OCI-LY1 (cell line): Measurements from ENCODE around the gene CTXND2.
"Not testable (repeated sequence)": the region's sequence is repeated elsewhere in the genome, so short reads cannot be mapped to it uniquely, and the experiment has no call there.

Experiments
- H2AFZ ChIP-seq: fragments of 200-600 bp; sonication (generic), shearing (Covaris generic); 2 replicates; pipeline ENCODE4 v1.6.0; 2014; ENCODE audit warnings: antibody characterized with exemption, mild to moderate bottlenecking, low read length
- H3F3A ChIP-seq: fragments of 200-600 bp; sonication (generic), shearing (Covaris generic); 2 replicates; pipeline ENCODE4 v1.6.0; 2014; ENCODE audit warnings: mild to moderate bottlenecking, antibody characterized with exemption, low read length, moderate library complexity; ENCODE audit not compliant: insufficient read depth
- H3K27ac ChIP-seq: fragments of 200-600 bp; sonication (generic); 2 replicates; pipeline ENCODE4 v1.5.1; 2014; ENCODE audit warnings: low read length, mixed run types, mild to moderate bottlenecking, low read depth; ENCODE audit not compliant: poor library complexity, severe bottlenecking
- H3K27me3 ChIP-seq: fragments of 200-600 bp; sonication (generic); 2 replicates; pipeline ENCODE4 v1.6.0; 2014; ENCODE audit warnings: antibody characterized with exemption, mild to moderate bottlenecking, low read length, moderate library complexity; ENCODE audit not compliant: insufficient read depth
- H3K36me3 ChIP-seq: fragments of 200-600 bp; sonication (generic); 2 replicates; pipeline ENCODE4 v1.6.1; 2014; ENCODE audit warnings: mild to moderate bottlenecking, antibody characterized with exemption, low read length, moderate library complexity, mixed read lengths; ENCODE audit not compliant: insufficient read depth
- H3K4me1 ChIP-seq: fragments of 200-600 bp; sonication (generic); 2 replicates; pipeline ENCODE4 v1.5.1; 2014; ENCODE audit warnings: mild to moderate bottlenecking, low read length, moderate library complexity; ENCODE audit not compliant: insufficient read depth, severe bottlenecking
- H3K4me2 ChIP-seq: fragments of 200-600 bp; sonication (generic), shearing (Covaris generic); 2 replicates; pipeline ENCODE4 v1.6.1; 2014; ENCODE audit warnings: low read length
- H3K4me3 ChIP-seq: fragments of 200-600 bp; sonication (generic); 2 replicates; pipeline ENCODE4 v1.5.1; 2014; ENCODE audit warnings: low read length, low read depth, mild to moderate bottlenecking, mixed read lengths; ENCODE audit not compliant: poor library complexity, severe bottlenecking
- H3K79me2 ChIP-seq: fragments of 200-600 bp; shearing (Covaris generic); 2 replicates; pipeline ENCODE4 v1.6.1; 2016; ENCODE audit warnings: mixed run types, low read length, mixed read lengths; ENCODE audit not compliant: insufficient read depth
- H3K9ac ChIP-seq: fragments of 200-600 bp; sonication (generic), shearing (Covaris generic); 2 replicates; pipeline ENCODE4 v1.6.1; 2014; ENCODE audit warnings: mild to moderate bottlenecking, low read length, mixed read lengths
- H3K9me2 ChIP-seq: fragments of 200-600 bp; sonication (generic), shearing (Covaris generic); 2 replicates; pipeline ENCODE4 v1.6.1; 2014; ENCODE audit warnings: low read depth, mild to moderate bottlenecking, low read length, mixed read lengths
- H3K9me3 ChIP-seq: fragments of 200-600 bp; shearing (Covaris generic); 2 replicates; pipeline ENCODE4 v1.6.1; 2014; ENCODE audit warnings: low read length, mixed read lengths
- H4K20me1 ChIP-seq: fragments of 200-600 bp; sonication (generic), shearing (Covaris generic); 2 replicates; pipeline ENCODE4 v1.6.0; 2016; ENCODE audit warnings: mild to moderate bottlenecking, low read length; ENCODE audit not compliant: insufficient read depth
- EZH2 ChIP-seq: fragments of 200-600 bp; sonication (generic), shearing (Covaris generic); IDR thresholded peaks from 2 replicates; pipeline ENCODE4 v1.8.0; 2017; ENCODE audit warnings: borderline replicate concordance, mixed run types, mild to moderate bottlenecking, antibody characterized with exemption, low read length, moderate library complexity, mixed read lengths
- TF ChIP-seq, protein P1 (sequence below): fragments of 200-600 bp; sonication (generic), shearing (Covaris generic); IDR thresholded peaks from 2 replicates; pipeline ENCODE4 v1.5.1; 2017; ENCODE audit warnings: mild to moderate bottlenecking, antibody characterized with exemption, low read length, moderate library complexity, mixed read lengths

Gene CTXND2

DNA sequence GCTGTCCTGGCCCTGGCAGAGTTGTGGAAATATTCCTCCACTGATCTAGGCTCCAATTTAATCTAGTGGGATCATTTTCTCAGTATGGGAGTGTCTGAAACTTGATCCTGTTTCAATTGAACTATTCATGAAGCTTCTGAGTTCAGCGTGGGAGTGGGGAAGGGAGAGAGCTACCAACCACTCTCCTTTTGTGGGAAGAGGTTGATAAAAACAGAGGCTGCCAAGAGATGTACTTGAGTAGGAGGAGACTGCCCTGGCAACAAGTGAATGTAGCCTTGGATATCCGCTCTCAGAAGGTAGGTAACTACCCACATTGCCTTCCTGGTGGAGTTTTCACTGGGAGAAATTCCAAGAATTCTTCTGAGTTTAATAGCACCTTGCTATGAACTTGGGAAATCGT is at the start of gene CTXND2:
TSS of gene CTXND2 (plus strand) at position 119 of the 400 bp plus-strand sequence. CDS start 25,179 bp downstream, outside the sequence.
- Histone ChIP-seq H3K9me2 (no peaks in the 10 kb centered on the region), H4K20me1 (no peaks in the 10 kb centered on the region), H3K27me3 (no peaks in the 10 kb centered on the region), H3K4me2 (no peak within 1 kb of the TSS), H3K79me2 (no peaks in the 10 kb centered on the region), H3K9ac (no peak within 1 kb of the TSS), H3K9me3 (no peaks in the 10 kb centered on the region), H3K4me3 (no peak within 1 kb of the TSS), H3F3A (no peaks in the 10 kb centered on the region), H2AFZ (no peak within 1 kb of the TSS), H3K27ac (no peak within 1 kb of the TSS), H3K4me1 (peaks cover 5% of the 10 kb centered on the region), H3K36me3 (no peaks in the 10 kb centered on the region)
- TF ChIP-seq EZH2: no peak
- TF ChIP-seq, protein P1, sequence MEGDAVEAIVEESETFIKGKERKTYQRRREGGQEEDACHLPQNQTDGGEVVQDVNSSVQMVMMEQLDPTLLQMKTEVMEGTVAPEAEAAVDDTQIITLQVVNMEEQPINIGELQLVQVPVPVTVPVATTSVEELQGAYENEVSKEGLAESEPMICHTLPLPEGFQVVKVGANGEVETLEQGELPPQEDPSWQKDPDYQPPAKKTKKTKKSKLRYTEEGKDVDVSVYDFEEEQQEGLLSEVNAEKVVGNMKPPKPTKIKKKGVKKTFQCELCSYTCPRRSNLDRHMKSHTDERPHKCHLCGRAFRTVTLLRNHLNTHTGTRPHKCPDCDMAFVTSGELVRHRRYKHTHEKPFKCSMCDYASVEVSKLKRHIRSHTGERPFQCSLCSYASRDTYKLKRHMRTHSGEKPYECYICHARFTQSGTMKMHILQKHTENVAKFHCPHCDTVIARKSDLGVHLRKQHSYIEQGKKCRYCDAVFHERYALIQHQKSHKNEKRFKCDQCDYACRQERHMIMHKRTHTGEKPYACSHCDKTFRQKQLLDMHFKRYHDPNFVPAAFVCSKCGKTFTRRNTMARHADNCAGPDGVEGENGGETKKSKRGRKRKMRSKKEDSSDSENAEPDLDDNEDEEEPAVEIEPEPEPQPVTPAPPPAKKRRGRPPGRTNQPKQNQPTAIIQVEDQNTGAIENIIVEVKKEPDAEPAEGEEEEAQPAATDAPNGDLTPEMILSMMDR: no peak

DNA sequence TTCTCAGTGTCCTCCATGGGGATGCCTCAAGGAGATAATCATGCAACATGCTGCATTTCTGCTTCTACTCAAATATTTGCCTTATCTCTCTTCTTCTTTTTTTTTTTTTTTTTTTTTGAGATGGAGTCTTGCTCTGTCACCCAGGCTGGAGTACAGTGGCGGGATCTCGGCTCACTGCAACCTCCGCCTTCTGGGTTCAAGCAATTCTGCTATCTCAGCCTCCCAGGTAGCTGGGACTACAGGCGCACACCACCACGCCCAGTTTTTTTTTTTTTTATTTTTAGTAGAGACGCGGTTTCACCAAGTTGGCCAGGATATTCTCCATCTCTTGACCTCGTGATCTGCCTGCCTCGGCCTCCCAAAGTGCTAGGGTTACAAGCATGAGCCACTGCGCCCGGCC is 46.1 kb upstream of the CTXND2 start:
- not testable (repeated sequence) for H3K9ac ChIP-seq, H3K4me2 ChIP-seq, H4K20me1 ChIP-seq, H3K9me2 ChIP-seq, H2AFZ ChIP-seq, H3K27ac ChIP-seq, H3K4me1 ChIP-seq, H3K27me3 ChIP-seq, H3K79me2 ChIP-seq, H3K9me3 ChIP-seq, H3K4me3 ChIP-seq, H3F3A ChIP-seq
- peaks cover 23% of the 10 kb centered on the region; the same call in 1 of the 2 replicates for H3K36me3 ChIP-seq

DNA sequence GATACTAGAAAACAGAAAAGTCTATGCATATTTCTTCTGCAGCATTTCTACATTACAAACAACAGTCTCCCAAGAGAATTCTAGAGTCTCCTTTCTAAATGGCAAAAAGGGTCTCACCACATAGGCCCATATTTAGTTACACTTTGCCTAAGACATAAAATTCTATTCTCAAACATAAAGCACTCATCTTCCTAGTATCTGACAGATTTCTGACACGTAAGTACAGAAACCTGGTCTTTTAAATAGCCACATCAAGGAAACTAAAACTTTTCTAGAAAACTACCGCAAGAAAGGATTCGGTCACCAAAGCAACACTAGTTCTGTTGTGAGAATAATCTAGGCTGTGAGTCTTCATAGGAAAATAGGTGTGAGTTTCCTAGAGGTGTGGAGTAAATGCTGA is 45.3 kb upstream of the CTXND2 start:
- Histone ChIP-seq H3K4me3 (no peak overlapping the region), H3F3A (no peaks in the 10 kb centered on the region), H3K9me3 (no peaks in the 10 kb centered on the region), H3K36me3 (peaks cover 22% of the 10 kb centered on the region; the same call in 1 of the 2 replicates), H3K4me1 (no peaks in the 10 kb centered on the region), H3K27ac (no peak overlapping the region), H3K79me2 (no peaks in the 10 kb centered on the region), H3K9ac (no peak overlapping the region), H4K20me1 (no peaks in the 10 kb centered on the region), H2AFZ (no peak overlapping the region), H3K4me2 (no peak overlapping the region), H3K9me2 (no peaks in the 10 kb centered on the region), H3K27me3 (no peaks in the 10 kb centered on the region)
- TF ChIP-seq, protein P1: no peak
- TF ChIP-seq EZH2: no peak

DNA sequence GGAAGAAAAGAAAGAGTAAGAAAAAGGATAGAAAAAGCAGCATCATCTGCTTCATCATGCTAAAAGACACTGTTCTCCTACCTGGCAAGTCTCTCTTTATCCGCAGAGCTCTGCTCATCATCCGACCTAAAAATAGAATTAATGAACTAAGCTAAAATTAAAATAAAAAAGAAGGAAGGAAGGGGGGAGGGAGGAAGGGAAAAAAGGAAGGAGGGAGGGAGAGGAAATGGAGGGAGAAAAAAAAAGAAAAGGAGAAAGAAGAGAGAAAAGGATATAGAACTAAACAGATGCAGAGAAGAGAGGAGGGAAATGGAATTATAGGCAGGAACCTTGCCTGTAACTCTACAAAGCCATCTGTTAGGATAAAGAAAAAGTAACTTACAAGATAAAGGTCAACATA is 44.6 kb upstream of the CTXND2 start:
- Histone ChIP-seq H2AFZ (no peak overlapping the region), H3K9ac (no peak overlapping the region), H4K20me1 (no peaks in the 10 kb centered on the region), H3K36me3 (peaks cover 22% of the 10 kb centered on the region; the same call in 1 of the 2 replicates), H3K4me2 (no peak overlapping the region), H3K79me2 (no peaks in the 10 kb centered on the region), H3F3A (no peaks in the 10 kb centered on the region), H3K4me3 (no peak overlapping the region), H3K9me2 (no peaks in the 10 kb centered on the region), H3K4me1 (no peaks in the 10 kb centered on the region), H3K9me3 (no peaks in the 10 kb centered on the region), H3K27me3 (no peaks in the 10 kb centered on the region), H3K27ac (no peak overlapping the region)
- no peak for TF ChIP-seq EZH2
- TF ChIP-seq, protein P1: no peak
